AG10803 (cell line): Measurements from ENCODE around the gene SLC9A9.

Experiments
- DNase-seq: peaks from one replicate; pipeline ENCODE4 v3.0.0; 2010; ENCODE audit warnings: low read depth
- H3K4me3 ChIP-seq: 2 replicates; pipeline ENCODE4 v1.5.1; 2011; ENCODE audit warnings: mild to moderate bottlenecking, low read length, control low read depth
- CTCF ChIP-seq: conservative IDR thresholded peaks from 2 replicates; pipeline ENCODE4 v1.5.1; 2011; ENCODE audit warnings: mild to moderate bottlenecking, low read length, control low read depth, inconsistent platforms

Gene SLC9A9

GRCh38 chr3:143848704-143849103 is 436 bp upstream of the SLC9A9 start:
- no peak for TF ChIP-seq CTCF
- no peak for DNase-seq
- peak overlapping the region; percentile 72 for H3K4me3 ChIP-seq

- DNase-seq = no peak
- H3K4me3 ChIP-seq = no peak overlapping the region
- no peak for TF ChIP-seq CTCF
Observed at GRCh38 chr3:143843587-143843986, 4.7 kb downstream of the SLC9A9 start.

GRCh38 chr3:143840636-143841035 is 7.6 kb downstream of the SLC9A9 start:
- no peak for TF ChIP-seq CTCF
- no peak overlapping the region for H3K4me3 ChIP-seq
- DNase-seq = no peak

GRCh38 chr3:143839980-143840379 is 8.3 kb downstream of the SLC9A9 start:
- TF ChIP-seq CTCF = no peak
- DNase-seq = no peak
- H3K4me3 ChIP-seq = no peak overlapping the region

GRCh38 chr3:143837076-143837475 is 11.2 kb downstream of the SLC9A9 start:
- no peak for TF ChIP-seq CTCF
- DNase-seq = no peak
- no peak overlapping the region for H3K4me3 ChIP-seq

- no peak overlapping the region for H3K4me3 ChIP-seq
- no peak for TF ChIP-seq CTCF
- DNase-seq = no peak
Observed at GRCh38 chr3:143835312-143835711, 13.0 kb downstream of the SLC9A9 start.

GRCh38 chr3:143832433-143832832 is 15.8 kb downstream of the SLC9A9 start:
- TF ChIP-seq CTCF = no peak
- no peak overlapping the region for H3K4me3 ChIP-seq
- DNase-seq = no peak
